HG03175 (cell line): ENCODE measurements around the gene RNF130.

Experiments
- ATAC-seq: cut with Tn5 transposase; IDR thresholded peaks from one replicate; pipeline ENCODE4 v1.9.1; 2021; ENCODE audit warnings: mild to moderate bottlenecking, moderate library complexity; ENCODE audit not compliant: unreplicated experiment

RNF130 gene

GRCh38 chr5:180086816-180087399 is 15.3 kb upstream of the RNF130 start:
- no peak for ATAC-seq

GRCh38 chr5:180085837-180086236 is 14.3 kb upstream of the RNF130 start:
- ATAC-seq: no peak

DNA sequence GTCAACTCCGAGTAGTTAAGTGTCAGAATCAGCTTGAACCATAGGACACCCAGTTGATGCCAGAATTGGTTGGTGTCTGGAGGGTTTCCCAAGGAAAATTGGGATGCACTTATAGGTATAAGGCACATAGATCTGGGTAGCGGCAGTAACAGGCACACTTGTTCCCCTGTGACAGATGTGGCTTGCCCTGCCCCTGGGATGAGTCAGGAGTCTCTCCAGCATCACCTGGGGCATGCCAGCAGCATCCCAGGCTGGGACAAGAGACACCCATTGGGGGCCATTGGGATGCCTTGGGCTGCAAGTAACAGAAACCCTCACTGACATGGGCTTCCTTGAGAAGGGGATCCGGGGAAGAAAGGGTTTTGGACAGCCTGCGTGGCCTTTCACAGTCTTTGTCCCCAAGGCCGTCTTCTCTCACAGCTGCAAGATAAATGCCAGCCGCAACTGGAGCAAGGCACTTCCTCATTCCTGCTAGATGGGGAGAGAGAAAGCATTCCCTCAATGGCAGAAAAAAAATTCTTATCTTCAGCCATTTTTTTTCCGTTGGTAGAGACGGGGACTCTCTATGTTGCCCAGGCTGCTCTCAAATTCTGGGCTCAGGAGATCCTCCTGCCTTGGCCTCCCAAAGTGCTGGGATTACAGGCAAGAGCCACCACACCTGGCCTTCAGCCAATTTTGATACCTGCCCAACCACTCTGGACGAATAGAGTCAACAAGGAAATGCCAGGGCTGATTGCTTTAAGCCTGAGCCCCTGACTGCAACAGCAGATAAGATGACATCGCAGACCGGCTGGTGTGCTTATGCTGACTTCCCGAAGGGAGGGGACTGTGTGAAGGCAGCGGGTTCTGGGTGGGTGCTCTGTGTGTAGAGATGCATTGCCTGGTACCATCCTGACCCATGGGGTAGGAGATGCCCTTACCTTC is 13.3 kb upstream of the RNF130 start:
- no peak for ATAC-seq

DNA sequence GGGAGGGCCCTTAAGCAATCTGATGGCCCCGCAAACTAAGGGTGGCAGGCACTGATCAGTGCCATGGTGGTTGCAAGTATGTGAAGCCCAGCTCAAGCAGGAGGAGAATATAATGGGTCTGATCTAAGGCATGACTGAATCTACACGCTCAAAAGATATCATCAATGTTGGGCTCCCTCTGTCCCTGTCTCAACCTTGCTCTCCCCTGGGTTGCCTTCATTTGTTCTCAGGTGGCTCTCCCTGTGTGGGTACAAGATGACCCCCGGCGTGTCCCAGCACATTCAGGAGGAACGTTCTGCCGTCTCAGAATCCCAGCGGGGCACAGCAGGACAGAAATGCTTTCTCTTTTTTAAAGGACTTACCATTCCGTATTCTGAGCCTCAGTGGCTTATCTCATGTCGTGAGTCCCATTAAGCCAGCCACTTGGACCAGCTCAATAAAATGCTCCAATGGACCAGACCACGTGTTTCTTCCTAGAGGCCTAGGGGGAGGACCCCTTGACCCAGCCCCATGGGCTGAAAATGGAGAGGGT is 12.0 kb upstream of the RNF130 start:
- ATAC-seq: no peak

GRCh38 chr5:180082633-180083420 is 11.3 kb upstream of the RNF130 start:
- no peak for ATAC-seq

GRCh38 chr5:180081481-180081880 is 9.9 kb upstream of the RNF130 start:
- no peak for ATAC-seq

DNA sequence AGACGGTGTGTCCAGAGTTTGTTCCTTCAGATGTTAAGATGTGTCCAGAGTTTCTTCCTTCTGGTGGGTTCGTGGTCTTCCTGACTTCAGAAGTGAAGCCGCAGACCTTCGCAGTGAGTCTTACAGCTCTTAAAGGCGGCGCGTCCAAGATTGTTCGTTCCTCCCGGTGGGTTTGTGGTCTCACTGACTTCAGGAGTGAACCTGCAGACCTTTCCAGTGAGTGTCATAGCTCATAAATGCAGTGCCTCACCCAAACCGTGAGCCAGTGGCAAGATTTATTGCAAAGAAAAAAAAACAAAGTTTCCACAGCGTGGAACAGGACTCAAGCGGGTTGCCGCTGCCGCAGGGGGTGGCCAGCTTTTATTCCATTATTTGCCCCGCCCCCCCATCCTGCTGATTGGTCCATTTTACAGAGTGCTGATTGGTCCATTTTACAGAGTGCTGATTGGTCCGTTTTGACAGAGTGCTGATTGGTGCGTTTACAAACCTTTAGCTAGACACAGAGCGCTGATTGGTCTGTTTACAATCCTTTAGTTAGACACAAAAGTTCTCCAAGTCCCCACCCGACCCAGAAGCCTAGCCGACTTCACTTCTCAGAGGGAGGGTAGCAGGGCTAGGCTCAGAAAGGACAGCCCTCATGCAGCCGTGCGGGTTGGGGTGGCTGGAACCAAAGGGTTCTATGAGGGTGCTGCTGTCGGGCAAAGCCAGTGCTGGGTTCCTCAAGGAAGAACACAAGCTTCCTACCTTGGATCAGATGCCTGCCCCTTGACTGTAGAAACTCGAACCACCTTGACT is 9.1 kb upstream of the RNF130 start:
- no peak for ATAC-seq

GRCh38 chr5:180079702-180080466 is 8.3 kb upstream of the RNF130 start:
- ATAC-seq: no peak

DNA sequence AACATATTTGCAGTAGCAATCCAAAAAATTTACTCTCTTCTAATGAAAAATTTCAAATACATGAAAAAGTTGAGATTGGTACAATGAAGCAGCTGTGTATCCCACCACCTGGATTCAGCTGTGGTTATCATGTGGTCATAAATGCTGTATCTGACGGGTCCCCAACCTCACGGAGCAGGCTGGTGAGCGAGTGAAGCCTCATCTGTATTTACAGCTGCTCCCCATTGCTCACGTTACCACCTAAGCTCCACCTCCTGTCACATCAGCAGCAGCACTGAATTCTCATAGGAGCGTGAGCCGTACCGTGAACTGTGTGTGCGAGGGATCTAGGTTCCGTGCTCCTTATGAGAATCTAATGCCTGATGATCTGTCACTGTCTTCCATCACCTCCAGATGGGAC is 6.8 kb upstream of the RNF130 start:
- no peak for ATAC-seq

DNA sequence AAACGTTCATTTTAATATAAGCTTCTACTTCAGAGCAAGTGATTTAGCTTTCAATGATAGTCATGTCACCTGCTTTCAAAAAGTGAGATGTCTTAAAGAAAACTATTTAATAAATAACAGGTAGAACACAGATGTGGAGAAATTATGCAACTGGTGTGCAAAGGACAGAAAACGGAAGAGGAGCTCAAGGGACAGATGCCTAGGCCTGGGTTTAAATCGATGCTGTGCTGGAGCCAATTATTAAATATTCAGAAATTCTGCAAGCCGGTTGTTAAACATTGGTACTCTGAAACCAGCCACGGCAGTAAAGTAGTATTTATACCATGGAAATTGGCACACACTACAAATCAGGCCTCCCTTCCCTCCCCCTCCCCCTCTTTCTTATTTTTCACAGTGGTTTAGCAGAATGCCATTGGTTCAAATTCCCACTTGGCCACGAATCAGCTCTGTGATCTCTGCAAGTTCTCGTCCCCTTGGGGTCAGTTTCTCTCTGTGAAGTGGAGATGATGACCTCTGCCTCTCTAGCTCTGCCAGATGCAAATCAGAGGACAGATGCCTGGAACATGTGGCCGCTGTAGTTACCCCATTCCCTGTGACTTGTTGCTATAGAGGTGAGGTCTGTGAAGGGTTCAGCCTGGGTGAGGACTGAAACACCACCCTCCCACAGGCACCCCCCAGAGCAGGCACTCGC is 6.2 kb upstream of the RNF130 start:
- ATAC-seq: no peak

DNA sequence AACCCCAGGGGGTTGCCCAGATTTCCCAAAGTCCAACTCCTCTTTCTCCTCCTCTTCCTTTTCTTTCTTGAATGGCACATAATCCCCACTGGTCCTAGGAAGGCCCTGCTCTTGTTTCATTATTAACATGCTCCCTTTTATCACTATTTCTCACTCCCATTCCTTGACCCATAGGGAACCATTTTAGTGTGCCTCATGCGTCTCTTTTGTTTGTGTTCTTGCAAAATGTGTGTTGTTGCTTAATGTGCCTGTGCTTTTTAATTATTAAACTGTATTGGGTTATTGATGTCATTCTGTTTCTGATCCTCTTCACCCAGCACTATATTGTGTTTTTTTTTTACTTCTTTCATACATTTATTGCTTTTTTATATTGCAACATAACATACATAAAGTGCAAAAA is 4.1 kb upstream of the RNF130 start:
- no peak for ATAC-seq

GRCh38 chr5:180074462-180074861 is 2.9 kb upstream of the RNF130 start:
- no peak for ATAC-seq

- no peak for ATAC-seq
Observed at GRCh38 chr5:180072556-180072955, 997 bp upstream of the RNF130 start.

- ATAC-seq: no peak
Observed at GRCh38 chr5:180072256-180072548, 643 bp upstream of the RNF130 start.

DNA sequence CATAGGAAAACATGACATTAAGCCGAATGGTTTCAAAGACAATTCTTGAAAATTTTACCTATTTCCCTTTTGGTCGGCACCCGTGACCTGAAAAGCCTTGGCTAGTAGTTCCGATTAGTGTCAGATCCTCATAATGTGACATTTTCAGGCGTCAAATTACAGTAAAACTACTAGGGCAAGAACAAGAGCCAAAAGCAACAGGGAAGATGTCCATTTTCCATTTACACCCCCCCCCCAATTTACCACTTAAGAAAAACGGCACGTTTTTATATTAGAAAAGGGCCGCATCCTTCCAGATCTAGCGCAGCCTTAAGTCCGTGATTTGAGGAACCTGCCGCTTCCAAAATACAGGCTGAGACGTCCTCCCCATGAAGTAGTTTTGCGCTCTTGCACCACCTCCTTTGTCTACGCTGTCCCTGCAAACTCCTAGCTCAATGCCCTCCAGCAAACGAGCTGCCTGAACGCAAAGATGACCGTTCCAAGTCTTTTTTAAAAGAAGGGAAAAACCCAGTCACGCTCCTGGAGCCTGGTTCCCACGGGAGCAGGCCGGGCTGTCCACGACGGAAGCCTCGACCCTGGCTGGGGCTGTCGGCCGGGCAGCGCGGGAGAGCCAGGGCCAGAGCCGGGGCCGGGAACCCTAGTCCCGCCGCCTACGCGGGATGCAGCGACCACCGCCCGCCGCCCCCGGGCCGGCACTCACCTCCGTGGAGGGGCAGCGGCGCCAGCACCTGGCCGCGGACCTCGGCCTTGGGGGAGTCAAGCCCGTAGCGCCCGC is 616 bp downstream of the RNF130 start:
- ATAC-seq: peak; percentile 27

DNA sequence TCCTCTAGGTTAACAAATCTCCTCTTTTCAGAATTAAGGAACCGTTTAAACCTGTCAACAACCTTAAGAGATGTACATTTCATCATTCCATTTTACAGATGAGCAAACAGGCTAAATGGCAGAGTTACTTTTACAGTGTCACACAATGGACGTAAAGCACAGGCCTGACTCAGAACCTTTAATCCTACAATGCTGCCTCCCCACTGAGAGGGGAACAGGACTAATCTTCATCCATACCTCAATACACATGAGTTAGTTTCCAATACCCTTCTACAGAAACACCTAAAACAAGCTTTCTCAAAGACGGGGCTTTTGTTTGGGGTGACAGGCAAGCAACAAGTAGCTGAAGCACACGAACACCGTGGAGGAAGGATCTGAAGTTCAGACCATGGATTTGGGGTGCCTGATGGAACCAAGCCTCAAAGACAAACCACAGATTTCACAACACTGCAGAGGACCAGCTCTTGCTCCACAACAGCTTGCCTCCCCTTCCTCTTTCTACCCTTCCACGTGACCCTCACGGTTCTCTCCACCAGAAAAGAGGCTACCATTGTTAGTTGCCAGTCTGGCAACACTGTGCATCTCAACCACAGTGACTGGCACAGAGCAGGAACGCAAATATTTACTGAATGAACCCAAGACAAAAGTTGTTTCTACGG is 1.8 kb downstream of the RNF130 start:
- ATAC-seq: no peak

- ATAC-seq: no peak
Observed at GRCh38 chr5:180068519-180069090, 3.0 kb downstream of the RNF130 start.

DNA sequence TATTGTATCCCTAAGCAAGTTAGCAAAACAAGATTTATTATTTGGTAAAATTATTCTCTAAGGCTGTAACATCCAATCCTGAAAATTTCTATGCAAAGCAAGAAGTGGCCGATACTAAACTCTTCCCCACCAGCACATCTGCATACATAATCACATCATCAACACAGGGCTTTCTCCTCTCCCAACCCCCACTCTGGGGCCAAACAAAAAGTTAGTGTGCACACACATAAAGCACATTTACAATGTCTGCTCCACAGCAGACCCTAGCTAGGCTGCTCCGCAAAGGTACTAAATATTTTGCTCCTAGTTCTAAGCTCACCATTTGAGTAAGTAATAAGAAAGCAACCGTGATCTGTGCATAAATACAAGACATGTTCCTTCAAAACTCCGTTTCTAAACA is 3.6 kb downstream of the RNF130 start:
- no peak for ATAC-seq
